HFFc6 (cell line): ENCODE results near the gene CNTFR. TPM values are rescaled to one million over a fixed set of nuclear protein-coding genes. Genes with fewer than 3 reads are reported as not detected.
A peak's percentile ranks its signal among the peaks of the same experiment; 100 is the strongest.

Experiments used
- DNase-seq: peaks from one replicate; pipeline ENCODE4 v3.0.0-alpha.2; 2018
- H3K27ac Mint-ChIP-seq: 2 replicates; pipeline ENCODE4 v1.8.0; 2020; ENCODE audit warnings: mild to moderate bottlenecking, mixed read lengths
- H3K27me3 Mint-ChIP-seq: 2 replicates; pipeline ENCODE4 v1.8.0; 2021; ENCODE audit warnings: mild to moderate bottlenecking, moderate library complexity, mixed read lengths; ENCODE audit not compliant: insufficient read depth
- H3K36me3 Mint-ChIP-seq: 2 replicates; pipeline ENCODE4 v1.8.0; 2021; ENCODE audit warnings: low read depth, mixed read lengths
- H3K4me1 Mint-ChIP-seq: 2 replicates; pipeline ENCODE4 v1.8.0; 2020; ENCODE audit warnings: low read depth, mixed read lengths
- H3K4me3 Mint-ChIP-seq: 2 replicates; pipeline ENCODE4 v1.8.0; 2020; ENCODE audit warnings: mild to moderate bottlenecking, moderate library complexity, mixed read lengths
- H3K9me3 Mint-ChIP-seq: 2 replicates; pipeline ENCODE4 v1.8.0; 2020; ENCODE audit warnings: mild to moderate bottlenecking, mixed read lengths
- CTCF ChIP-seq: fragments of 200-600 bp; sonication (generic); IDR thresholded peaks from 2 replicates; pipeline ENCODE4 v1.5.0; 2021; ENCODE audit warnings: antibody characterized with exemption, mild to moderate bottlenecking
- total RNA-seq, 6 experiments: library from RNA; stranded (reverse); fragmentation: NEBNext Ultra II Directional; extraction: Animal tissue kit (Norgen Biotek cat#: 25700); gene quantifications; 2 replicates in 1 of 6; 3 replicates in 5 of 6; pipeline ENCODE4 v1.2.3, GENCODE V29; 2021

CNTFR gene
- total RNA-seq, 6 experiments from 2014 or later: not detected

DNA sequence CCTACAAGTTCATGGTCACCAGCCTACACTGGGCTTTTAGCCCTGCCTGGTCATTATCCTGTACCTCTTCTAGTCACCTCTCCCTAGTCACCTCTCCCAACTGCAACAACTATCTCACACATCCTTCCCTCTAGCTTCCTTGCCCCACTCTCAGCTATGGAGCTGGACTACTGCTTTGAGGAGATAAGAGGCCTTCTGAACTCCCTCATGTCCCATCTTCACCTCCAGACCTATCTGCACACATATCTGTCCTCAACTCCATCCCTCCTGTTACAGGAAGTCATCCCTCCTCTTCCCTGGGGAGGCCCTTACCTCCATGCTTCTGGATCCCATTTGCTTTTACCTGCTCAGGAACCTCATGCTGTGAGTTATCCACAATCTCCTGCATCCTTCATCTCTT, 16.7 kb upstream of the CNTFR start:
- H3K9me3 Mint-ChIP-seq: no peaks in the 10 kb centered on the region
- no peak for TF ChIP-seq CTCF
- H3K4me3 Mint-ChIP-seq: no peak overlapping the region
- peaks cover 2% of the 10 kb centered on the region for H3K4me1 Mint-ChIP-seq
- H3K36me3 Mint-ChIP-seq: no peaks in the 10 kb centered on the region
- peaks cover 6% of the 10 kb centered on the region for H3K27me3 Mint-ChIP-seq
- no peak overlapping the region for H3K27ac Mint-ChIP-seq
- no peak for DNase-seq

- DNase-seq: peak; percentile 60
- peak; percentile 98 for TF ChIP-seq CTCF
- Mint-ChIP-seq H3K27ac (no peak overlapping the region), H3K36me3 (no peaks in the 10 kb centered on the region), H3K4me1 (no peaks in the 10 kb centered on the region), H3K9me3 (no peaks in the 10 kb centered on the region), H3K4me3 (no peak overlapping the region), H3K27me3 (peaks cover 19% of the 10 kb centered on the region)
These were observed 14.2 kb upstream of the CNTFR start for GRCh38 chr9:34603610-34604231.

DNA sequence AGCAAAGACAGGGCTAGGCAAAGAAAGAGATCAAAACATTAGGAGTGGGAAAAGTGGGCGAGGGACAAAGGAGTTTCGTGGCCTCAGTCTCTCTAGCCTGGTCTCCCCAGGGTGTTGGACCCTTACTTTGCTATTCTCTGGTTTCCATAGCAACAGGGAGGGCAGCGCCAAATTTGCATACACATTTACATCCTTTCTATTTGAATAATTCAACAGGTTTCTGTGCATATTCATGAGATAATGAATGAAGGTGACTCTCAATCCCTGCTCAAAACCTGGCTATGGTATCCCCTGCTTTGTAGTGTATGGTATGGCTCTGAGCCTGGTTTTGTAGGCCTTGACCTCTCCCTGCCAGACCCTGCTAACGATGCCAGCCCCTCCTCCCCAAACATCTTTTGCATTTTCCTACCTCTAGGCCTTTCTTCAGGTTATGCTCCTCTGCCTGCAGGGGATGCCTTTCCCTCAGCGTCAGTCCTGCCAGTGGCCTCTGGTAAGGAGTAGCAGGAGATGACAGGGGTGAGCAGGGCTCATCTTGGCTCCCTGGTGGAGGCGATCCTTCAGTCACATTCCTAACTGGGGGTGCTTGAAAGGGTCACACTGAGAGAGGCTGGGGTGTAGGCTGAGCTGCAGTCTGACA, 12.5 kb upstream of the CNTFR start:
- no peak overlapping the region for H3K27ac Mint-ChIP-seq
- no peaks in the 10 kb centered on the region for H3K36me3 Mint-ChIP-seq
- no peaks in the 10 kb centered on the region for H3K4me1 Mint-ChIP-seq
- no peak overlapping the region for H3K4me3 Mint-ChIP-seq
- no peak for DNase-seq
- no peak for TF ChIP-seq CTCF
- H3K27me3 Mint-ChIP-seq: peaks cover 27% of the 10 kb centered on the region
- no peaks in the 10 kb centered on the region for H3K9me3 Mint-ChIP-seq

GRCh38 chr9:34600908-34601307, 11.4 kb upstream of the CNTFR start:
- no peaks in the 10 kb centered on the region for H3K4me1 Mint-ChIP-seq
- no peak overlapping the region for H3K4me3 Mint-ChIP-seq
- peaks cover 35% of the 10 kb centered on the region for H3K27me3 Mint-ChIP-seq
- DNase-seq: no peak
- no peak for TF ChIP-seq CTCF
- no peaks in the 10 kb centered on the region for H3K36me3 Mint-ChIP-seq
- H3K9me3 Mint-ChIP-seq: no peaks in the 10 kb centered on the region
- no peak overlapping the region for H3K27ac Mint-ChIP-seq

DNA sequence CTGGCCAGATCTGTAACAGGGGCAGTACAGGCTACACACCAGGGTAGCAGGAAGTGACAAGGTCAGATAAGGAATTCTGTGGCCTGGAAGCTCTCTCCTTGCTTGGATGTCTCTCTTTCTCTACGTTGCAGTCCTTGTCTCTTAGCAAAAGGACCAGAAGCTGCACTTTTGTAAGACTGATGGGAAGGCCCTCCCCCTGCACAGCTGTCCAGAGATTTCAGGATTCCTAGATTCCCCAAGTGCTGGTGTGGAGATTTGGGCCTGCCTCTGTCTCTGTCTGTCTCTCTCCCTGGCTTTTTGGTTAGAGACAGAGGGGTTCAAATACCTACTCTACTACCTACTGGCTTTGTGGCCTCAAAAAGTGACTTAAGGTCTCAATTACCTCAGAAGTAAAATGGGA, 10.0 kb upstream of the CNTFR start:
- Mint-ChIP-seq H3K27me3 (peaks cover 31% of the 10 kb centered on the region), H3K4me3 (no peak overlapping the region), H3K27ac (no peak overlapping the region)

More for the DNA sequence above, 10.0 kb upstream of the CNTFR start:
- H3K4me1 Mint-ChIP-seq: no peaks in the 10 kb centered on the region
- H3K36me3 Mint-ChIP-seq: no peaks in the 10 kb centered on the region
- DNase-seq: no peak
- no peak for TF ChIP-seq CTCF
- no peaks in the 10 kb centered on the region for H3K9me3 Mint-ChIP-seq
